ENCODE results near the gene WIZ.

GRCh38 chr19:15461694-15462093 lies 11.9 kb upstream of the WIZ start:
- TF ChIP-seq USF2 (IDR thresholded peaks at IDR 0.05; ENCODE audit: low read depth, low read length) (no peak), CTCF (conservative IDR thresholded peaks at IDR 0.05; ENCODE audit: low read depth, low read length) (no peak), CHD1 (IDR thresholded peaks at IDR 0.05; ENCODE audit: low read depth, low read length) (no peak), BHLHE40 (IDR thresholded peaks at IDR 0.05; ENCODE audit: low read depth, low read length) (no peak), NFE2L2 (IDR thresholded peaks at IDR 0.05; ENCODE audit: low read depth, low read length) (no peak), POLR2A (IDR thresholded peaks at IDR 0.05; ENCODE audit: low read depth, low read length) (no peak), SMC3 (IDR thresholded peaks at IDR 0.05; ENCODE audit: low read depth, low read length) (no peak), CEBPB (IDR thresholded peaks at IDR 0.05; ENCODE audit: low read depth, low read length) (no peak), RFX5 (IDR thresholded peaks at IDR 0.05; ENCODE audit: low read depth, low read length) (no peak), MXI1 (IDR thresholded peaks at IDR 0.05; ENCODE audit: borderline replicate concordance, low read depth, low read length) (no peak), MAFK (IDR thresholded peaks at IDR 0.05; ENCODE audit: low read depth, low read length) (no peak)
- TF ChIP-seq, protein P1, sequence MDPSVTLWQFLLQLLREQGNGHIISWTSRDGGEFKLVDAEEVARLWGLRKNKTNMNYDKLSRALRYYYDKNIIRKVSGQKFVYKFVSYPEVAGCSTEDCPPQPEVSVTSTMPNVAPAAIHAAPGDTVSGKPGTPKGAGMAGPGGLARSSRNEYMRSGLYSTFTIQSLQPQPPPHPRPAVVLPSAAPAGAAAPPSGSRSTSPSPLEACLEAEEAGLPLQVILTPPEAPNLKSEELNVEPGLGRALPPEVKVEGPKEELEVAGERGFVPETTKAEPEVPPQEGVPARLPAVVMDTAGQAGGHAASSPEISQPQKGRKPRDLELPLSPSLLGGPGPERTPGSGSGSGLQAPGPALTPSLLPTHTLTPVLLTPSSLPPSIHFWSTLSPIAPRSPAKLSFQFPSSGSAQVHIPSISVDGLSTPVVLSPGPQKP (IDR thresholded peaks at IDR 0.05; ENCODE audit: borderline replicate concordance, low read depth, low read length) = no peak

Measured in IMR-90 (cell line).